Liver (tissue), 3 donors: ENCODE results near the gene KYNU.

Experiments
- EGR1 ChIP-seq, 2 donors: IDR thresholded peaks; 2 replicates each; pipeline ENCODE4 v1.6.1; 2016 to 2018; ENCODE audit warnings: antibody characterized with exemption in 2 of 2, low read depth in 2 of 2
- HNF4G ChIP-seq: IDR thresholded peaks from 2 replicates; pipeline ENCODE4 v1.6.1; 2016; ENCODE audit warnings: antibody characterized with exemption
- RAD21 ChIP-seq, 2 donors: IDR thresholded peaks; 2 replicates each; pipeline ENCODE4 v1.6.1; 2016; ENCODE audit warnings: antibody characterized with exemption in 2 of 2, mild to moderate bottlenecking in 2 of 2
- RXRA ChIP-seq, 2 donors: IDR thresholded peaks; 2 replicates each; pipeline ENCODE4 v1.6.1; 2017 to 2018; ENCODE audit warnings: antibody characterized with exemption in 2 of 2, mild to moderate bottlenecking in 1 of 2
- YY1 ChIP-seq: IDR thresholded peaks from 2 replicates; pipeline ENCODE4 v1.6.1; 2016; ENCODE audit warnings: antibody characterized with exemption, mild to moderate bottlenecking
- TF ChIP-seq, protein P1 (sequence below): fragments of 150-350 bp; IDR thresholded peaks from 2 replicates; pipeline ENCODE4 v1.5.1; 2017; ENCODE audit warnings: improper control_type of control experiment, low read depth, low read length; ENCODE audit not compliant: missing input control
- TF ChIP-seq, protein P2 (sequence below): IDR thresholded peaks from 2 replicates; pipeline ENCODE4 v1.6.1; 2016; ENCODE audit warnings: antibody characterized with exemption
- TF ChIP-seq, protein P3 (sequence below): IDR thresholded peaks from 2 replicates; pipeline ENCODE4 v1.6.1; 2016; ENCODE audit warnings: antibody characterized with exemption
- TF ChIP-seq, protein P4 (sequence below): IDR thresholded peaks from 2 replicates; pipeline ENCODE4 v1.6.1; 2016; ENCODE audit warnings: antibody characterized with exemption, mild to moderate bottlenecking
- donor health status: healthy.
- donor health status: healthy.

DNA sequence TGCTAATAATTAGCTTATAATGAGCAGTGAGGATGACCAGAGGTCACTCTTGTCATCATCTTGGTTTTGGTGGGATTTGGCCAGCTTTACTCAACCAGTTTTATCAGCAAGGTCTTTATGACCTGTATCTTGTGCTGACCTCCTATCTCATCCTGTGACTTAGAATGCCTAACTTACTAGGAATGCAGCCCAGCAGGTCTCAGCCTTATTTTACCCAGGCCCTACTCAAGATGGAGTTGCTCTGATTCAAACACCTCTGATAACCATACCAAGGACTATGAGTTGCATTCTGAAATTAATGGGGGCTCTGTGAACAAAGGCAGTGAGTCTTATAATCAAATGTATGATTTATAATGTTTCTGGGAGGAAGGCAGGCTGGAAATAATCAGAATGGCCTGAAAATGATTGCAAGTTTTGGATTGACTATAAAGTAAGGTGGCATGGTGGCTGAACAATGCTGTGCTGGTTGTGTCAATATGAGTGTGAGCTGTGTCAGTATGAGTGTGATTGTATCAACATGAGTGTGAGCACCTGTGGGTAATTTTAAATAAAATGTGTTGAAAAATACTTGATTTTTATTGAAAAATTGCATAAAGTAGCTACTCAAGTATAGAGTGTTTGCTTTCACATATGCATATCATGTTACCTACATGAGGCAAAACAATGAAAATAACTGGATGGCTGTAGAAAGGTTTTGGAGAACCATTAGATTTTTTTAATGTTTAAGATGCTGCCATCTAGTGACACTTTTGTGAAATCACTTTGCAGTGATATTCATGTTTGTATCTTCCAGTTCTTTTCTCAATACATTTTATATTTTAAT, 103.0 kb downstream of the KYNU start:
- TF ChIP-seq, protein P1, sequence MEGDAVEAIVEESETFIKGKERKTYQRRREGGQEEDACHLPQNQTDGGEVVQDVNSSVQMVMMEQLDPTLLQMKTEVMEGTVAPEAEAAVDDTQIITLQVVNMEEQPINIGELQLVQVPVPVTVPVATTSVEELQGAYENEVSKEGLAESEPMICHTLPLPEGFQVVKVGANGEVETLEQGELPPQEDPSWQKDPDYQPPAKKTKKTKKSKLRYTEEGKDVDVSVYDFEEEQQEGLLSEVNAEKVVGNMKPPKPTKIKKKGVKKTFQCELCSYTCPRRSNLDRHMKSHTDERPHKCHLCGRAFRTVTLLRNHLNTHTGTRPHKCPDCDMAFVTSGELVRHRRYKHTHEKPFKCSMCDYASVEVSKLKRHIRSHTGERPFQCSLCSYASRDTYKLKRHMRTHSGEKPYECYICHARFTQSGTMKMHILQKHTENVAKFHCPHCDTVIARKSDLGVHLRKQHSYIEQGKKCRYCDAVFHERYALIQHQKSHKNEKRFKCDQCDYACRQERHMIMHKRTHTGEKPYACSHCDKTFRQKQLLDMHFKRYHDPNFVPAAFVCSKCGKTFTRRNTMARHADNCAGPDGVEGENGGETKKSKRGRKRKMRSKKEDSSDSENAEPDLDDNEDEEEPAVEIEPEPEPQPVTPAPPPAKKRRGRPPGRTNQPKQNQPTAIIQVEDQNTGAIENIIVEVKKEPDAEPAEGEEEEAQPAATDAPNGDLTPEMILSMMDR: peak; percentile 54
- no peak for TF ChIP-seq RXRA (IDR thresholded peaks at IDR 0.05)
- TF ChIP-seq YY1: no peak
- no peak for TF ChIP-seq EGR1 (IDR thresholded peaks at IDR 0.05; ENCODE audit: low read depth in 2 of 2)
- TF ChIP-seq, protein P2, sequence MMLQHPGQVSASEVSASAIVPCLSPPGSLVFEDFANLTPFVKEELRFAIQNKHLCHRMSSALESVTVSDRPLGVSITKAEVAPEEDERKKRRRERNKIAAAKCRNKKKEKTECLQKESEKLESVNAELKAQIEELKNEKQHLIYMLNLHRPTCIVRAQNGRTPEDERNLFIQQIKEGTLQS: no peak
- peak; percentile 74 to 76 for TF ChIP-seq RAD21 (IDR thresholded peaks at IDR 0.05)
- TF ChIP-seq, protein P3, sequence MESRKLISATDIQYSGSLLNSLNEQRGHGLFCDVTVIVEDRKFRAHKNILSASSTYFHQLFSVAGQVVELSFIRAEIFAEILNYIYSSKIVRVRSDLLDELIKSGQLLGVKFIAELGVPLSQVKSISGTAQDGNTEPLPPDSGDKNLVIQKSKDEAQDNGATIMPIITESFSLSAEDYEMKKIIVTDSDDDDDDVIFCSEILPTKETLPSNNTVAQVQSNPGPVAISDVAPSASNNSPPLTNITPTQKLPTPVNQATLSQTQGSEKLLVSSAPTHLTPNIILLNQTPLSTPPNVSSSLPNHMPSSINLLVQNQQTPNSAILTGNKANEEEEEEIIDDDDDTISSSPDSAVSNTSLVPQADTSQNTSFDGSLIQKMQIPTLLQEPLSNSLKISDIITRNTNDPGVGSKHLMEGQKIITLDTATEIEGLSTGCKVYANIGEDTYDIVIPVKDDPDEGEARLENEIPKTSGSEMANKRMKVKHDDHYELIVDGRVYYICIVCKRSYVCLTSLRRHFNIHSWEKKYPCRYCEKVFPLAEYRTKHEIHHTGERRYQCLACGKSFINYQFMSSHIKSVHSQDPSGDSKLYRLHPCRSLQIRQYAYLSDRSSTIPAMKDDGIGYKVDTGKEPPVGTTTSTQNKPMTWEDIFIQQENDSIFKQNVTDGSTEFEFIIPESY: no peak
- TF ChIP-seq, protein P4, sequence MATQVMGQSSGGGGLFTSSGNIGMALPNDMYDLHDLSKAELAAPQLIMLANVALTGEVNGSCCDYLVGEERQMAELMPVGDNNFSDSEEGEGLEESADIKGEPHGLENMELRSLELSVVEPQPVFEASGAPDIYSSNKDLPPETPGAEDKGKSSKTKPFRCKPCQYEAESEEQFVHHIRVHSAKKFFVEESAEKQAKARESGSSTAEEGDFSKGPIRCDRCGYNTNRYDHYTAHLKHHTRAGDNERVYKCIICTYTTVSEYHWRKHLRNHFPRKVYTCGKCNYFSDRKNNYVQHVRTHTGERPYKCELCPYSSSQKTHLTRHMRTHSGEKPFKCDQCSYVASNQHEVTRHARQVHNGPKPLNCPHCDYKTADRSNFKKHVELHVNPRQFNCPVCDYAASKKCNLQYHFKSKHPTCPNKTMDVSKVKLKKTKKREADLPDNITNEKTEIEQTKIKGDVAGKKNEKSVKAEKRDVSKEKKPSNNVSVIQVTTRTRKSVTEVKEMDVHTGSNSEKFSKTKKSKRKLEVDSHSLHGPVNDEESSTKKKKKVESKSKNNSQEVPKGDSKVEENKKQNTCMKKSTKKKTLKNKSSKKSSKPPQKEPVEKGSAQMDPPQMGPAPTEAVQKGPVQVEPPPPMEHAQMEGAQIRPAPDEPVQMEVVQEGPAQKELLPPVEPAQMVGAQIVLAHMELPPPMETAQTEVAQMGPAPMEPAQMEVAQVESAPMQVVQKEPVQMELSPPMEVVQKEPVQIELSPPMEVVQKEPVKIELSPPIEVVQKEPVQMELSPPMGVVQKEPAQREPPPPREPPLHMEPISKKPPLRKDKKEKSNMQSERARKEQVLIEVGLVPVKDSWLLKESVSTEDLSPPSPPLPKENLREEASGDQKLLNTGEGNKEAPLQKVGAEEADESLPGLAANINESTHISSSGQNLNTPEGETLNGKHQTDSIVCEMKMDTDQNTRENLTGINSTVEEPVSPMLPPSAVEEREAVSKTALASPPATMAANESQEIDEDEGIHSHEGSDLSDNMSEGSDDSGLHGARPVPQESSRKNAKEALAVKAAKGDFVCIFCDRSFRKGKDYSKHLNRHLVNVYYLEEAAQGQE: no peak
- TF ChIP-seq HNF4G: no peak
